ENCODE results near the gene PARS2. TPM values are rescaled to one million over a fixed set of nuclear protein-coding genes. Genes with fewer than 3 reads are reported as not detected.

Gene PARS2
- total and polyA plus RNA-seq, 4 donors: 2.1 to 4.1 (median 3.3) TPM

GRCh38 chr1:54709547-54710292 lies 54.6 kb downstream of the PARS2 start:
- no peaks in the 10 kb centered on the region for H3K27me3 ChIP-seq (ENCODE audit: control insufficient read depth in 4 of 4, insufficient read depth in 4 of 4, low read length in 3 of 4)
- no peaks in the 10 kb centered on the region for H3K4me1 ChIP-seq (ENCODE audit: control insufficient read depth in 4 of 4, insufficient read depth in 4 of 4, low read length in 3 of 4)
- TF ChIP-seq JUND (IDR thresholded peaks at IDR 0.05) (no peak), FOXA2 (IDR thresholded peaks at IDR 0.05) (no peak), GABPA (IDR thresholded peaks at IDR 0.05 in 1 of 2, conservative IDR thresholded peaks at IDR 0.05 in 1 of 2) (no peak), HNF4A (conservative IDR thresholded peaks at IDR 0.05) (no peak), RXRA (IDR thresholded peaks at IDR 0.05) (no peak), NR2F2 (IDR thresholded peaks at IDR 0.05) (no peak), SP1 (IDR thresholded peaks at IDR 0.05) (no peak), EGR1 (IDR thresholded peaks at IDR 0.05; ENCODE audit: low read depth in 2 of 2) (no peak), TAF1 (conservative IDR thresholded peaks at IDR 0.05) (no peak), HNF4G (IDR thresholded peaks at IDR 0.05) (no peak), RAD21 (IDR thresholded peaks at IDR 0.05) (no peak), YY1 (IDR thresholded peaks at IDR 0.05) (no peak), FOXA1 (IDR thresholded peaks at IDR 0.05) (no peak)
- TF ChIP-seq, protein P1, sequence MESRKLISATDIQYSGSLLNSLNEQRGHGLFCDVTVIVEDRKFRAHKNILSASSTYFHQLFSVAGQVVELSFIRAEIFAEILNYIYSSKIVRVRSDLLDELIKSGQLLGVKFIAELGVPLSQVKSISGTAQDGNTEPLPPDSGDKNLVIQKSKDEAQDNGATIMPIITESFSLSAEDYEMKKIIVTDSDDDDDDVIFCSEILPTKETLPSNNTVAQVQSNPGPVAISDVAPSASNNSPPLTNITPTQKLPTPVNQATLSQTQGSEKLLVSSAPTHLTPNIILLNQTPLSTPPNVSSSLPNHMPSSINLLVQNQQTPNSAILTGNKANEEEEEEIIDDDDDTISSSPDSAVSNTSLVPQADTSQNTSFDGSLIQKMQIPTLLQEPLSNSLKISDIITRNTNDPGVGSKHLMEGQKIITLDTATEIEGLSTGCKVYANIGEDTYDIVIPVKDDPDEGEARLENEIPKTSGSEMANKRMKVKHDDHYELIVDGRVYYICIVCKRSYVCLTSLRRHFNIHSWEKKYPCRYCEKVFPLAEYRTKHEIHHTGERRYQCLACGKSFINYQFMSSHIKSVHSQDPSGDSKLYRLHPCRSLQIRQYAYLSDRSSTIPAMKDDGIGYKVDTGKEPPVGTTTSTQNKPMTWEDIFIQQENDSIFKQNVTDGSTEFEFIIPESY (IDR thresholded peaks at IDR 0.05): no peak
- TF ChIP-seq, protein P2, sequence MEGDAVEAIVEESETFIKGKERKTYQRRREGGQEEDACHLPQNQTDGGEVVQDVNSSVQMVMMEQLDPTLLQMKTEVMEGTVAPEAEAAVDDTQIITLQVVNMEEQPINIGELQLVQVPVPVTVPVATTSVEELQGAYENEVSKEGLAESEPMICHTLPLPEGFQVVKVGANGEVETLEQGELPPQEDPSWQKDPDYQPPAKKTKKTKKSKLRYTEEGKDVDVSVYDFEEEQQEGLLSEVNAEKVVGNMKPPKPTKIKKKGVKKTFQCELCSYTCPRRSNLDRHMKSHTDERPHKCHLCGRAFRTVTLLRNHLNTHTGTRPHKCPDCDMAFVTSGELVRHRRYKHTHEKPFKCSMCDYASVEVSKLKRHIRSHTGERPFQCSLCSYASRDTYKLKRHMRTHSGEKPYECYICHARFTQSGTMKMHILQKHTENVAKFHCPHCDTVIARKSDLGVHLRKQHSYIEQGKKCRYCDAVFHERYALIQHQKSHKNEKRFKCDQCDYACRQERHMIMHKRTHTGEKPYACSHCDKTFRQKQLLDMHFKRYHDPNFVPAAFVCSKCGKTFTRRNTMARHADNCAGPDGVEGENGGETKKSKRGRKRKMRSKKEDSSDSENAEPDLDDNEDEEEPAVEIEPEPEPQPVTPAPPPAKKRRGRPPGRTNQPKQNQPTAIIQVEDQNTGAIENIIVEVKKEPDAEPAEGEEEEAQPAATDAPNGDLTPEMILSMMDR (IDR thresholded peaks at IDR 0.05; ENCODE audit: low read depth, low read length, missing input control): no peak
- TF ChIP-seq, protein P3, sequence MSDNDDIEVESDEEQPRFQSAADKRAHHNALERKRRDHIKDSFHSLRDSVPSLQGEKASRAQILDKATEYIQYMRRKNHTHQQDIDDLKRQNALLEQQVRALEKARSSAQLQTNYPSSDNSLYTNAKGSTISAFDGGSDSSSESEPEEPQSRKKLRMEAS (IDR thresholded peaks at IDR 0.05): no peak
- TF ChIP-seq, protein P4, sequence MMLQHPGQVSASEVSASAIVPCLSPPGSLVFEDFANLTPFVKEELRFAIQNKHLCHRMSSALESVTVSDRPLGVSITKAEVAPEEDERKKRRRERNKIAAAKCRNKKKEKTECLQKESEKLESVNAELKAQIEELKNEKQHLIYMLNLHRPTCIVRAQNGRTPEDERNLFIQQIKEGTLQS (IDR thresholded peaks at IDR 0.05): no peak
- H3K36me3 ChIP-seq (ENCODE audit: control insufficient read depth in 4 of 4, insufficient read depth in 3 of 4, low read depth in 1 of 4, low read length in 3 of 4): peaks cover 0 to 12% (median 6%) of the 10 kb centered on the region in 4 donors
- H3K9me3 ChIP-seq (ENCODE audit: control insufficient read depth in 4 of 4, low read length in 3 of 4): no peaks in the 10 kb centered on the region
- no peak overlapping the region for H3K27ac ChIP-seq (ENCODE audit: low read depth in 1 of 2, low read length in 2 of 2)
- DNase-seq (ENCODE audit: low spot score): no peak
- WGBS: 86% methylated on average over 8 of the region's 8 CpGs
- H3K9ac ChIP-seq (ENCODE audit: low read depth in 1 of 2, low read length in 2 of 2): no peak overlapping the region
- H3K4me3 ChIP-seq (ENCODE audit: low read depth in 1 of 3, low read length in 3 of 3): no peak overlapping the region

DNA sequence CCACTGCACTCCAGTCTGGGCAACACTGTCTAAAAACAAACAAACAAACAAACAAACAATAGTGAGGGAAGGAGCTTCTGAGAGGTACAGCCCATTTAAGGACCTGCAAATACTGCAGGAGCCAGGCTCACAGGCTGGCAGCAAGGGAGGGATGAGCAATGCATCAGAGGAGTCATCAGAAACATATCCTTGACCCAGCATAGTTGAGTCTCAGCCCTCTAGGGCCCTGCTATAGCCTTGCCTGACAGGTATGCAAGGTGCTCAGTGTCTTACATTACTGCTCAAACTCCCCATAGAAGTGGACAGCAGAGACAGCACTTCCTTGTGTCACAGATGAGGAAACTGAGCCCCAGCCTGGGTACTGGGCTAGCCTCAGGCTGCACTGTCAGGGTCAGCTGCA lies 55.9 kb downstream of the PARS2 start:
- peaks cover 0 to 17% (median 7%) of the 10 kb centered on the region in 4 donors for H3K36me3 ChIP-seq (ENCODE audit: control insufficient read depth in 4 of 4, insufficient read depth in 3 of 4, low read depth in 1 of 4, low read length in 3 of 4)
- H3K9ac ChIP-seq (ENCODE audit: low read depth in 1 of 2, low read length in 2 of 2): no peak overlapping the region
- H3K4me1 ChIP-seq (ENCODE audit: control insufficient read depth in 4 of 4, insufficient read depth in 4 of 4, low read length in 3 of 4): no peaks in the 10 kb centered on the region
- no peaks in the 10 kb centered on the region for H3K27me3 ChIP-seq (ENCODE audit: control insufficient read depth in 4 of 4, insufficient read depth in 4 of 4, low read length in 3 of 4)
- no peak for TF ChIP-seq JUND (IDR thresholded peaks at IDR 0.05)
- TF ChIP-seq FOXA2 (IDR thresholded peaks at IDR 0.05): no peak
- no peak for DNase-seq (ENCODE audit: low spot score)
- no peaks in the 10 kb centered on the region for H3K9me3 ChIP-seq (ENCODE audit: control insufficient read depth in 4 of 4, low read length in 3 of 4)
- no peak overlapping the region for H3K27ac ChIP-seq (ENCODE audit: low read depth in 1 of 2, low read length in 2 of 2)
- H3K4me3 ChIP-seq (ENCODE audit: low read depth in 1 of 3, low read length in 3 of 3): no peak overlapping the region

Other genes with a start within 250 kb of the PARS2 start
- 1 to 10 TPM in 1 of 2 donors, under 1 TPM in 1; 0.84 to 1.1 TPM for gene ACOT11, start 216.3 kb downstream of the PARS2 start, total RNA-seq
- gene ACOT11, start 216.3 kb downstream of the PARS2 start, polyA plus RNA-seq: under 1 TPM; 0.13 to 0.17 TPM
- gene FAM151A, start 141.0 kb downstream of the PARS2 start, total RNA-seq: 10 to 100 TPM in 1 of 2 donors, 1 to 10 TPM in 1; 5.4 to 25.1 TPM
- 1 to 10 TPM; 1.5 to 3.9 TPM for gene FAM151A, start 141.0 kb downstream of the PARS2 start, polyA plus RNA-seq
- gene MROH7, start 122.7 kb downstream of the PARS2 start, total RNA-seq: 1 to 10 TPM in 1 of 2 donors, under 1 TPM in 1; 0.51 to 2.8 TPM
- under 1 TPM; 0.07 to 0.64 TPM for gene MROH7, start 122.7 kb downstream of the PARS2 start, polyA plus RNA-seq
- 10 to 100 TPM in 1 of 2 donors, 1 to 10 TPM in 1; 9.0 to 10.9 TPM for gene TTC4, start 48.7 kb downstream of the PARS2 start, total RNA-seq
- gene TTC4, start 48.7 kb downstream of the PARS2 start, polyA plus RNA-seq: 1 to 10 TPM; 6.9 to 7.2 TPM
- gene TTC22, start 36.8 kb upstream of the PARS2 start, total RNA-seq: 1 to 10 TPM; 2.2 to 3.5 TPM
- 1 to 10 TPM in 1 of 2 donors, under 1 TPM in 1; 0.96 to 2.5 TPM for gene TTC22, start 36.8 kb upstream of the PARS2 start, polyA plus RNA-seq
- gene DHCR24, start 122.7 kb upstream of the PARS2 start, total RNA-seq: 100 to 1,000 TPM; 495 to 815 TPM
- gene DHCR24, start 122.7 kb upstream of the PARS2 start, polyA plus RNA-seq: 100 to 1,000 TPM; 271 to 705 TPM
- not detected for gene TMEM61, start 216.1 kb upstream of the PARS2 start, total RNA-seq
- not detected for gene TMEM61, start 216.1 kb upstream of the PARS2 start, polyA plus RNA-seq
- gene BSND, start 234.4 kb upstream of the PARS2 start, total RNA-seq: under 1 TPM in 1 of 2 donors, not detected in 1; 0.14 TPM
- gene BSND, start 234.4 kb upstream of the PARS2 start, polyA plus RNA-seq: not detected

Measured in liver (tissue), 9 donors.